HepG2 (cell line): Measurements from ENCODE around the gene MYO10. TPM values are rescaled to one million over a fixed set of nuclear protein-coding genes. Genes with fewer than 3 reads are reported as not detected.

Source experiments
- ATAC-seq: fragments of 200-7000 bp; cut with Tn5 transposase; 3 replicates; pipeline ENCODE4 v1.9.1; 2020; ENCODE audit warnings: mild to moderate bottlenecking, moderate library complexity
- BruUV-seq: library from RNA; stranded (reverse); fragments of 400-500 nt; replicated peaks from 2 replicates; lab custom pipeline; 2021; lab: Mats Ljungman, UMichigan
- CTCF ChIA-PET: fragments of 300-600 bp; formaldehyde crosslinking; extraction: SDS; loops from one replicate; lab custom pipeline; 2021; ENCODE audit warnings: low total read pairs, inconsistent platforms, low intra/inter-chr PET ratio; lab: Yijun Ruan, JAX
- POLR2A ChIA-PET: fragments of 350-600 bp; sonication (Branson Sonifier 250); formaldehyde crosslinking; loops from one replicate; lab custom pipeline; 2020; ENCODE audit warnings: antibody characterized with exemption, inconsistent platforms; lab: Yijun Ruan, JAX
- DNase-seq: peaks from one replicate; pipeline ENCODE4 v3.0.0-alpha.2; 2015; ENCODE audit warnings: low spot score
- FAIRE-seq: peaks from 3 replicates; lab custom pipeline; 2011; peaks lifted over from hg19 to GRCh38; lab: Jason Lieb, UNC
- H2AFZ ChIP-seq: one replicate; pipeline ENCODE4 v1.6.1; 2011; ENCODE audit warnings: low read length, inconsistent platforms
- H3K27ac ChIP-seq: fragments of 300-600 bp; 3 replicates; pipeline ENCODE4 v1.8.0; 2011; ENCODE audit warnings: mixed run types, mild to moderate bottlenecking, mixed read lengths, low read length, inconsistent platforms; ENCODE audit not compliant: insufficient read depth; ENCODE audit errors: extremely low read length
- H3K27me3 ChIP-seq, 2 experiments: fragments of 200-600 bp in 1 of 2; 2 replicates in 1 of 2; 3 replicates in 1 of 2; pipeline versions ENCODE4 v1.6.0 to v1.8.0; 2011; ENCODE audit warnings: low read length in 2 of 2, mild to moderate bottlenecking in 2 of 2, moderate library complexity in 2 of 2, inconsistent platforms in 1 of 2; ENCODE audit not compliant: insufficient read depth in 2 of 2, control insufficient read depth in 1 of 2
- H3K36me3 ChIP-seq, 2 experiments: fragments of 200-600 bp in 1 of 2; replicated peaks in 1 of 2; 2 replicates in 1 of 2; 3 replicates in 1 of 2; pipeline versions ENCODE4 v1.5.1 to v1.8.0; 2011; ENCODE audit warnings: low read length in 2 of 2, inconsistent platforms in 1 of 2; ENCODE audit not compliant: insufficient read depth in 2 of 2, control insufficient read depth in 1 of 2
- H3K4me1 ChIP-seq: 2 replicates; pipeline ENCODE4 v1.5.1; 2012; ENCODE audit warnings: low read length, inconsistent platforms; ENCODE audit not compliant: insufficient read depth
- H3K4me2 ChIP-seq: 2 replicates; pipeline ENCODE4 v1.6.0; 2011; ENCODE audit warnings: low read depth, low read length, inconsistent platforms
- H3K4me3 ChIP-seq, 3 experiments: fragments of 200-600 bp in 1 of 3; sonication (generic), shearing (Covaris generic) in 1 of 3; replicated peaks in 1 of 3; 2 replicates each; pipeline ENCODE4 v1.5.1; 2011 to 2016; ENCODE audit warnings: low read length in 3 of 3, inconsistent platforms in 2 of 3, low read depth in 2 of 3, mild to moderate bottlenecking in 2 of 3, control low read depth in 1 of 3, mixed read lengths in 1 of 3; ENCODE audit not compliant: insufficient read depth in 1 of 3
- H3K79me2 ChIP-seq: one replicate; pipeline ENCODE4 v1.6.1; 2011; ENCODE audit warnings: low read length, inconsistent platforms; ENCODE audit not compliant: insufficient read depth
- H3K9ac ChIP-seq: 2 replicates; pipeline ENCODE4 v1.6.0; 2011; ENCODE audit warnings: mild to moderate bottlenecking, low read depth, low read length, inconsistent platforms; ENCODE audit not compliant: insufficient read depth
- H3K9me3 ChIP-seq: 2 replicates; pipeline ENCODE4 v1.5.1; 2012; ENCODE audit warnings: mild to moderate bottlenecking, low read length
- H4K20me1 ChIP-seq: 2 replicates; pipeline ENCODE4 v1.6.0; 2011; ENCODE audit warnings: inconsistent platforms, mild to moderate bottlenecking, low read length, moderate library complexity; ENCODE audit not compliant: insufficient read depth
- ARID5B ChIP-seq: IDR thresholded peaks from 2 replicates; pipeline ENCODE4 v1.4.0; 2020; ENCODE audit warnings: mild to moderate bottlenecking, missing genetic modification reagents
- CHCHD3 ChIP-seq: sonication (generic); formaldehyde crosslinking; IDR thresholded peaks from 2 replicates; pipeline ENCODE4 v1.8.0; 2022; ENCODE audit warnings: mild to moderate bottlenecking, missing genetic modification reagents, moderate library complexity
- MTA1 ChIP-seq: sonication (generic); formaldehyde crosslinking; IDR thresholded peaks from 2 replicates; pipeline ENCODE4 v1.4.0; 2020; ENCODE audit warnings: missing genetic modification reagents, mild to moderate bottlenecking, borderline replicate concordance
- MYNN ChIP-seq: sonication (generic); formaldehyde crosslinking; IDR thresholded peaks from 2 replicates; pipeline ENCODE4 v1.4.0; 2020; ENCODE audit warnings: mild to moderate bottlenecking, low read depth, missing genetic modification reagents
- NFYB ChIP-seq: sonication (generic); formaldehyde crosslinking; IDR thresholded peaks from 2 replicates; pipeline ENCODE4 v1.4.0; 2020; ENCODE audit warnings: missing genetic modification reagents
- SNAPC4 ChIP-seq: sonication (generic); formaldehyde crosslinking; IDR thresholded peaks from 2 replicates; pipeline ENCODE4 v1.4.0; 2020; ENCODE audit warnings: mild to moderate bottlenecking, missing genetic modification reagents
- ZBTB7B ChIP-seq: sonication (generic); formaldehyde crosslinking; IDR thresholded peaks from 2 replicates; pipeline ENCODE4 v1.4.0; 2020; ENCODE audit warnings: missing genetic modification reagents
- ZNF136 ChIP-seq: sonication (generic); formaldehyde crosslinking; IDR thresholded peaks from 2 replicates; pipeline ENCODE4 v1.8.1; 2022; ENCODE audit warnings: low read depth, mild to moderate bottlenecking, moderate library complexity, missing genetic modification reagents
- ZNF276 ChIP-seq: sonication (generic); formaldehyde crosslinking; IDR thresholded peaks from 2 replicates; pipeline ENCODE4 v1.4.0; 2020; ENCODE audit warnings: mild to moderate bottlenecking, low read depth, missing genetic modification reagents
- ZNF557 ChIP-seq: sonication (generic); formaldehyde crosslinking; IDR thresholded peaks from 2 replicates; pipeline ENCODE4 v1.4.0; 2020; ENCODE audit warnings: missing genetic modification reagents
- ZNF607 ChIP-seq: sonication (generic); formaldehyde crosslinking; IDR thresholded peaks from 2 replicates; pipeline ENCODE4 v1.5.1; 2020; ENCODE audit warnings: missing genetic modification reagents, mild to moderate bottlenecking, borderline replicate concordance
- ZSCAN20 ChIP-seq: sonication (generic); formaldehyde crosslinking; IDR thresholded peaks from 2 replicates; pipeline ENCODE4 v1.4.0; 2020; ENCODE audit warnings: missing genetic modification reagents, mild to moderate bottlenecking, borderline replicate concordance
- whole genome bisulfite sequencing: methylation state at CpG from one replicate; pipeline ENCODE4 v1.1.6; 2017; ENCODE audit warnings: low lambda C conversion rate; 5-methylcytosine and 5-hydroxymethylcytosine counted together
- in situ Hi-C: cut with HindIII; loops from 2 replicates; pipeline ENCODE4 v1.10.0; 2017; ENCODE audit warnings: low pct_unique_long_range_greater_than_20kb; ENCODE audit not compliant: extremely low pct_ligation_motif_present
- intact Hi-C: fragments of 100-400 bp; cut with micrococcal nuclease; formaldehyde crosslinking; loops from one replicate; pipeline ENCODE4 v1.10.0; 2022; ENCODE audit not compliant: unreplicated experiment
- polyA plus RNA-seq, 8 experiments: library from polyadenylated mRNA; depleted of rRNA in 3 of 8; stranded (reverse) in 7 of 8; unstranded in 1 of 8; fragments of >200 nt; fragmentation: Illumina TruSeq in 4 of 8; extraction: Trizol in 4 of 8; gene quantifications; 2 replicates each; pipeline versions ENCODE4 v1.2.1 to v1.2.3, GENCODE V29; 2011 to 2016; ENCODE audit warnings: low read depth in 4 of 8, missing spikeins in 1 of 8, mixed read lengths in 1 of 8; ENCODE audit not compliant: insufficient read depth in 1 of 8
- total RNA-seq, 5 experiments: library from RNA; depleted of rRNA; stranded (reverse); fragments of >200 nt; fragmentation: Illumina TruSeq; extraction: Trizol; gene quantifications; 2 replicates each; pipeline ENCODE4 v1.2.3, GENCODE V29; 2016; ENCODE audit warnings: low read depth in 1 of 5

Gene MYO10
- total and polyA plus RNA-seq, 2 of the 13 experiments (the other 11 are each of a cell fraction or from before 2014, with no cell fraction given) = 4.5 to 14.0 TPM

- POLR2A ChIA-PET = interaction anchor here (0.9 to 5.2 kb wide), 8 partner anchors 10 to 36 kb away, joined by 3 to 91 read pairs (median 6); no protein-coding TSS in a partner anchor
- peak; percentile 96 for ATAC-seq
- H3K27me3 ChIP-seq = no peaks in the 10 kb centered on the region; a peak in 1 of 5 replicates
- H3K4me3 ChIP-seq = peak overlapping the region; percentile 39 to 52 (median 47); a peak in 5 of 6 replicates
- peak overlapping the region; percentile 39 for H2AFZ ChIP-seq
- peaks cover 32% of the 10 kb centered on the region for H3K4me1 ChIP-seq
- WGBS = 3% methylated on average over 8 of the region's 8 CpGs
- BruUV-seq = no TSS peak
- H3K9ac ChIP-seq = peak overlapping the region; percentile 49
- peak; percentile 90 for DNase-seq
- in situ Hi-C loops = no loop called here
- intact Hi-C loops = loop anchor here (1.0 to 5.0 kb wide), 4 partner anchors 14 to 36 kb away; no protein-coding TSS in a partner anchor
- peak overlapping the region; percentile 86 for H3K27ac ChIP-seq
- CTCF ChIA-PET = no interaction called here
- H4K20me1 ChIP-seq = no peaks in the 10 kb centered on the region
- H3K79me2 ChIP-seq = no peaks in the 10 kb centered on the region
- H3K4me2 ChIP-seq = peak overlapping the region; percentile 68
- peak; percentile 93 for FAIRE-seq
- no peaks in the 10 kb centered on the region for H3K36me3 ChIP-seq
- no peaks in the 10 kb centered on the region for H3K9me3 ChIP-seq
- TF ChIP-seq ZBTB7B (CRISPR knock-in tag) = no peak; the same call in 1 of the 2 replicates
- no peak for TF ChIP-seq ZSCAN20 (CRISPR knock-in tag)
- TF ChIP-seq ZNF276 (CRISPR knock-in tag) = no peak
- no peak for TF ChIP-seq CHCHD3
- no peak for TF ChIP-seq ZNF557 (CRISPR knock-in tag)
- TF ChIP-seq ARID5B (CRISPR knock-in tag) = peak; percentile 80
- TF ChIP-seq ZNF607 (CRISPR knock-in tag) = no peak
- TF ChIP-seq NFYB = no peak
- no peak for TF ChIP-seq MTA1 (CRISPR knock-in tag)
- no peak for TF ChIP-seq MYNN (CRISPR knock-in tag)
- no peak for TF ChIP-seq ZNF136 (CRISPR knock-in tag)
- TF ChIP-seq SNAPC4 = no peak
These were observed 178.0 kb downstream of the MYO10 start for GRCh38 chr5:16757989-16758501.
